AG09319 (cell line): Measurements from ENCODE around the gene PGM1.

Experiments
- DNase-seq: peaks from one replicate; pipeline ENCODE4 v3.0.0-alpha.2; 2010; ENCODE audit warnings: low read depth; ENCODE audit errors: extremely low read depth
- TF ChIP-seq, protein P1 (sequence below): IDR thresholded peaks from 2 replicates; pipeline ENCODE4 v1.5.1; 2011; ENCODE audit warnings: low read depth, mild to moderate bottlenecking, inconsistent platforms, low read length, moderate library complexity

Gene PGM1

DNA sequence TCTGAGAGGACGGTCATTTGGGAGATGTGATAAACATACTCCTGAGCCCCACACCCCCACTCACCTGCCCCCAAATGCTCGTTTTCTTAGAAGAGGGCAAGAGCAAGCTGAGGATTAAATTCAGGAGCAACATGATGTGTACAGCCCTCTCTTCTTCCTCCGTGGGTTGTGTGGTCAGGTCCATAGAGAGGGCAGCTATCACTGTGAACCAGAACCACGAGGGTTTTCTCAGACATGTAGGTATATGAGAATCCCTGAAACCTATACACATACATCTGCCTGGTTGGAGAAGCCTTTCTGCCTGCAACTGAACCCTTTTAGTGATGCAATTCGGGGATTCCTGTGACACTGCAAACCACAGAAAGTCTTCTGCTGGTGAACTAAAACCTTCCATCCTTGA lies 38.9 kb downstream of the PGM1 start:
- TF ChIP-seq, protein P1, sequence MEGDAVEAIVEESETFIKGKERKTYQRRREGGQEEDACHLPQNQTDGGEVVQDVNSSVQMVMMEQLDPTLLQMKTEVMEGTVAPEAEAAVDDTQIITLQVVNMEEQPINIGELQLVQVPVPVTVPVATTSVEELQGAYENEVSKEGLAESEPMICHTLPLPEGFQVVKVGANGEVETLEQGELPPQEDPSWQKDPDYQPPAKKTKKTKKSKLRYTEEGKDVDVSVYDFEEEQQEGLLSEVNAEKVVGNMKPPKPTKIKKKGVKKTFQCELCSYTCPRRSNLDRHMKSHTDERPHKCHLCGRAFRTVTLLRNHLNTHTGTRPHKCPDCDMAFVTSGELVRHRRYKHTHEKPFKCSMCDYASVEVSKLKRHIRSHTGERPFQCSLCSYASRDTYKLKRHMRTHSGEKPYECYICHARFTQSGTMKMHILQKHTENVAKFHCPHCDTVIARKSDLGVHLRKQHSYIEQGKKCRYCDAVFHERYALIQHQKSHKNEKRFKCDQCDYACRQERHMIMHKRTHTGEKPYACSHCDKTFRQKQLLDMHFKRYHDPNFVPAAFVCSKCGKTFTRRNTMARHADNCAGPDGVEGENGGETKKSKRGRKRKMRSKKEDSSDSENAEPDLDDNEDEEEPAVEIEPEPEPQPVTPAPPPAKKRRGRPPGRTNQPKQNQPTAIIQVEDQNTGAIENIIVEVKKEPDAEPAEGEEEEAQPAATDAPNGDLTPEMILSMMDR: no peak

DNA sequence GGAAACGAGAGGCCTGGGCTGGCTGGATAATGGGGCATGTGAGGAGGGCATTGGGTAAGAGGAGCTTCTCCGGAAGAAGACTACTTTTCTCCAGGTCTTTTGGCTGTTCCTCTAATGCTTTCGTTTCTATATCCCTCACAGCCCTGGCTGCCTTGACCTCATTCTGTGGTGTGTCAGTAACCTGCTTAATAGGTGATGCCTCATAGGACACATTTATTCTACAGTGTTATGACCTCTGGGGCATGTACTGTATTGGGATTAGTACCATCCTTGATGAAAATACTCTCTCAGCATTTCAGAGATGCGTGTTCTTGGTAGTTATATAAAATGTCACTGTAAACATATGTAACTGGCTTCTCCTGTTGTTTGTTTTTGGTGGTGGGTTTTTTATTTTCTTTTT lies 40.1 kb downstream of the PGM1 start:
- TF ChIP-seq, protein P1: no peak
- no peak for DNase-seq

More for the DNA sequence above, 38.9 kb downstream of the PGM1 start:
- no peak for DNase-seq

DNA sequence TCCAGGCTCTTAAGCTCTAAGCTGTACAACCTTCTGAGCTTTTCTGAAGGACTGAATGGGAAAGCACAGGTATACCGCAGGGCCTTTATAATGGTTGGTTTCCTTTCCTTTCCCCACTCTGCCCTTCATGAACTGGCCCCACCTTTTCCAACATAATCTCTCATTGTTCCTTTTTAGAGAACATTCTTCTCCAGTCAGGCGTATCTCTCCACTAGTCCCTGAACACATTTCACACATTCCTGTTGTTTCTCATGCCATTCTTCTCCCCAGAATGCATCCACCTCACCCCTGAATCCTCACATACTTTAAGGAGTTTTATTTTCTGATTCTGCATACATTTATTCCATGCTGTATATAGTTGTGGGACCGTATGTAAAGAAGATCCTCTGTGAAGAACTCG lies 41.3 kb downstream of the PGM1 start:
- TF ChIP-seq, protein P1: no peak
- no peak for DNase-seq

DNA sequence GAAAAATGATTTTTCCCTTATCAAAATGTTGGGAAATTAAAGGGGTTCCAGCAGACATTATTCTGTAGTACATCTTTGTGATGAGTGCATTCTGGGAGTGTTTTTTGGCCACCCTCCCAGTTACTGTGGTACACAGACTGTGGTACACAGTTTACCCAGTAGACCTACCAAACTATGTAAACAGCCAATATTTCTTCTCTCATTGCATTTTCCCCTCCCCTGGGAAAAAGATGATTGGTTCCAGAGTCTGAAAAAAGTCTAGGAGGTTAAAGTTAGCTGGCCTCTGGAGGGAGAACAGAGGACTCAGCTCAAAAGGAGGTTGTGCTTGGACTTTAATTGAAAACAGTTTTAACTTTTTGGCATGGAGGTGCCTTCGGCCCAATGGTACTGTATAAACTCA lies 42.5 kb downstream of the PGM1 start:
- TF ChIP-seq, protein P1: no peak
- DNase-seq: peak; percentile 64

DNA sequence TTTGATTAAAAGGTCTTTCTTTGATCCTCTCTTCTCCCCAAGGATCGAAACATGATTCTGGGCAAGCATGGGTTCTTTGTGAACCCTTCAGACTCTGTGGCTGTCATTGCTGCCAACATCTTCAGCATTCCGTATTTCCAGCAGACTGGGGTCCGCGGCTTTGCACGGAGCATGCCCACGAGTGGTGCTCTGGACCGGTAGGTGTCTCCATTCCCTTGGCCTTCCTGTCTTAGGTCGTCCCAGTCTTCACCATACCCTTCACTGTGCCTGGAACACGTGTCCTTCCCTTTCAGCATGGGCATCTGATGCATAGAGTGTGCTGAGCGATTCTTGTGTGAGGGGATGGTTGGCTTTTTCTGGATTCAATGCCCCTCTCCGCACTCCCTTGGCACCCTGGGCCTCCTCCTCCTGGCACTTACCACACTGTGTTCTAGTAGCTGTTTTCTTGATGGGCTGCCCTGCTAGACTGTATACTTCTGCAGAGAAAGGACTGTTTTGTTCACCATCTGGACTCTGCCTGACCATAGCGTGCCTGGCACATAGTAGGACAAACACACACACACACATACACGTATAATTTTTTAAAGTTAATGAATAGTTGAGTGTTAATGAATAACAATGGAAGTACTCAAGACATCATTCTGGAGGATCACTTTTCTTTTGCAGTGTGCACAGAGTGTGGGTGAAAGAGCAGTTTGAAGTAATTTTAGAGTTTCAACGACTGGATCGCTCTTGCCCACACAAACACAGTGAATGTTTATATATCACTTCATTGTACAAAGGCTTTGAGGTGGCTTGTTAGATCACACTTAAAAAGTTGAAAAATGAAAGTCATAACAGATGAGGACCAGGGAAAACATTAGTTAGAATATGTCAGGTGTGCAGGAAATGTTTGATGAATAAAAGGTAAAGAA lies 43.2 kb downstream of the PGM1 start:
- TF ChIP-seq, protein P1: no peak
- DNase-seq: no peak

DNA sequence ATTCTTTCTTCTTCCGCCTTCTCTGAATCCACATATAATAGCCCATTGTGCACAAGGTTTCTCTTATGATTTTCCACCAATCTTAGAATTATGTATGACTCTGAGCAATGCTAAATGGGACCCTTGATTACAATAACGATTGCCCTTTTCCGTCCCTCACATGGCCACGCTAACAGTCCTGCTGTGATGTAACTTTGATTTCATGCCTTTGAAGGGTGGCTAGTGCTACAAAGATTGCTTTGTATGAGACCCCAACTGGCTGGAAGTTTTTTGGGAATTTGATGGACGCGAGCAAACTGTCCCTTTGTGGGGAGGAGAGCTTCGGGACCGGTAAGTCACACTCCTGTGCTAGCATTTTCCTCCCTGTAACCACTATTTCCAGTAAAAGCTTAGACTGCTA lies 45.3 kb downstream of the PGM1 start:
- no peak for DNase-seq
- TF ChIP-seq, protein P1: no peak

DNA sequence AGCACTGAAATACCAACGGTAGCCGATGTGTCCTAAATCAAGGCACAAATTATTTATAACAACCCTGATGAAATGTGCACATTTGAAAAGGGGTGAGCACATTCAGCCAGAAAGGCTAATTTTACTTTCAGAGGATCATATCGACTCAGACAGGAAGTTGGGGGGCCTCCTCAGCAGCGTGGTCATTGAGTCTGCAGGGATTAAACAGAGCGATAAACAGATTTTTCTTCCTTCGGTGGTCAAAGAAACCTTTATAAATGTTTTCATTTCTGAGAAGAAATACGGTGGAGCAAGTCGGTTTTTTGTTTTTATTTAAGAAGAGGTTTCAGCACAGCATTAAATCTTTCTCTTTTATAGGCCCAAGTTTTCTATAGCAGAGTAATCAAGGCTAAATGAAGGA lies 45.7 kb downstream of the PGM1 start:
- TF ChIP-seq, protein P1: no peak
- DNase-seq: no peak
